ENCODE results near the gene CLIP2.

CLIP2 gene

GRCh38 chr7:74283858-74284447, 5.3 kb upstream of the CLIP2 start:
- no peak for DNase-seq (ENCODE audit: low read depth)
- TF ChIP-seq CTCF (IDR thresholded peaks at IDR 0.05; ENCODE audit: low read depth, low read length, missing control alignments), result no peak
- H3K4me3 ChIP-seq (ENCODE audit: low read depth, low read length), result no peak overlapping the region

GRCh38 chr7:74284781-74285259, 4.4 kb upstream of the CLIP2 start:
- H3K4me3 ChIP-seq (ENCODE audit: low read depth, low read length), result peak overlapping the region; percentile 9
- DNase-seq (ENCODE audit: low read depth), result no peak
- no peak for TF ChIP-seq CTCF (IDR thresholded peaks at IDR 0.05; ENCODE audit: low read depth, low read length, missing control alignments)

GRCh38 chr7:74286131-74286530, 3.1 kb upstream of the CLIP2 start:
- no peak for TF ChIP-seq CTCF (IDR thresholded peaks at IDR 0.05; ENCODE audit: low read depth, low read length, missing control alignments)
- no peak overlapping the region for H3K4me3 ChIP-seq (ENCODE audit: low read depth, low read length)

GRCh38 chr7:74287303-74288033, 1.7 kb upstream of the CLIP2 start:
- H3K4me3 ChIP-seq (ENCODE audit: low read depth, low read length), result peak overlapping the region; percentile 80
- DNase-seq (ENCODE audit: low read depth), result no peak

More at GRCh38 chr7:74286131-74286530, 3.1 kb upstream of the CLIP2 start:
- DNase-seq (ENCODE audit: low read depth), result no peak

GRCh38 chr7:74288034-74288881, 949 bp upstream of the CLIP2 start:
- DNase-seq (ENCODE audit: low read depth), result no peak
- peak overlapping the region; percentile 80 for H3K4me3 ChIP-seq (ENCODE audit: low read depth, low read length)
- no peak for TF ChIP-seq CTCF (IDR thresholded peaks at IDR 0.05; ENCODE audit: low read depth, low read length, missing control alignments)

More at GRCh38 chr7:74287303-74288033, 1.7 kb upstream of the CLIP2 start:
- no peak for TF ChIP-seq CTCF (IDR thresholded peaks at IDR 0.05; ENCODE audit: low read depth, low read length, missing control alignments)

GRCh38 chr7:74289659-74290552, 699 bp downstream of the CLIP2 start:
- no peak for TF ChIP-seq CTCF (IDR thresholded peaks at IDR 0.05; ENCODE audit: low read depth, low read length, missing control alignments)
- no peak for DNase-seq (ENCODE audit: low read depth)
- peak overlapping the region; percentile 80 for H3K4me3 ChIP-seq (ENCODE audit: low read depth, low read length)
